IPS-11a (cell line): Measurements from ENCODE around the gene RPS2.
"Not testable (repeated sequence)": the region's sequence is repeated elsewhere in the genome, so short reads cannot be mapped to it uniquely, and the experiment has no call there.

Experiments
- H3K4me3 ChIP-seq: one replicate; pipeline ENCODE4 v1.5.1; 2013; ENCODE audit warnings: low read depth, low read length, control low read depth

RPS2 gene

GRCh38 chr16:1964506-1965395 lies at the start of gene RPS2:
TSS of gene RPS2 (minus strand) at chr16:1964826. CDS start at chr16:1964625, 201 bp downstream.
- H3K4me3 ChIP-seq = peak within 1 kb of the TSS; percentile 93

- no peak overlapping the region for H3K4me3 ChIP-seq
Observed at GRCh38 chr16:2013527-2013926, 48.9 kb upstream of the RPS2 start.

- H3K4me3 ChIP-seq = not testable (repeated sequence)
Observed at GRCh38 chr16:2011726-2012125, 47.1 kb upstream of the RPS2 start.

- peak within 1 kb of the TSS; percentile 69 for H3K4me3 ChIP-seq
Observed at GRCh38 chr16:2009791-2010510, 45.3 kb upstream of the RPS2 start, which contains the start of gene ZNF598. TSS of gene ZNF598 (minus strand) at chr16:2009821.

- H3K4me3 ChIP-seq = peak overlapping the region; percentile 65
Observed at GRCh38 chr16:2009164-2009711, 44.6 kb upstream of the RPS2 start.

GRCh38 chr16:2008631-2009163 lies 44.1 kb upstream of the RPS2 start:
- peak overlapping the region; percentile 65 for H3K4me3 ChIP-seq

GRCh38 chr16:2008009-2008526 lies 43.4 kb upstream of the RPS2 start:
- H3K4me3 ChIP-seq = no peak overlapping the region

GRCh38 chr16:2007081-2007836 lies 42.6 kb upstream of the RPS2 start:
- no peak overlapping the region for H3K4me3 ChIP-seq

GRCh38 chr16:2006317-2006716 lies 41.7 kb upstream of the RPS2 start:
- no peak overlapping the region for H3K4me3 ChIP-seq

GRCh38 chr16:2005646-2006045 lies 41.0 kb upstream of the RPS2 start:
- no peak overlapping the region for H3K4me3 ChIP-seq

- H3K4me3 ChIP-seq = no peak overlapping the region
Observed at GRCh38 chr16:2004795-2005517, 40.3 kb upstream of the RPS2 start.

- no peak overlapping the region for H3K4me3 ChIP-seq
Observed at GRCh38 chr16:2003827-2004641, 39.4 kb upstream of the RPS2 start.

GRCh38 chr16:2003231-2003826 lies 38.7 kb upstream of the RPS2 start:
- no peak overlapping the region for H3K4me3 ChIP-seq

- no peak overlapping the region for H3K4me3 ChIP-seq
Observed at GRCh38 chr16:2002406-2003230, 38.0 kb upstream of the RPS2 start.

- no peak overlapping the region for H3K4me3 ChIP-seq
Observed at GRCh38 chr16:2001456-2002355, 37.1 kb upstream of the RPS2 start.

GRCh38 chr16:2001035-2001434 lies 36.4 kb upstream of the RPS2 start:
- no peak overlapping the region for H3K4me3 ChIP-seq
